Prostate gland (tissue), 2 donors: Measurements from ENCODE around the gene ATRN.

Experiments
- POLR2A ChIP-seq: fragments of 450-650 bp; IDR thresholded peaks from one replicate; pipeline ENCODE4 v1.6.1; 2016; ENCODE audit warnings: antibody characterized with exemption, mild to moderate bottlenecking
- POLR2AphosphoS5 ChIP-seq: sonication (generic); formaldehyde crosslinking; IDR thresholded peaks from one replicate; pipeline ENCODE4 v1.6.1; 2017; ENCODE audit warnings: antibody characterized with exemption
- TF ChIP-seq, protein P1 (sequence below), 4 experiments: fragments of 200-600 bp in 2 of 4; fragments of 450-650 bp in 2 of 4; sonication (generic) in 2 of 4; IDR thresholded peaks; 1 replicate in 3 of 4; 2 replicates in 1 of 4; pipeline ENCODE4 v1.5.1; 2016 to 2019; ENCODE audit warnings: antibody characterized with exemption in 4 of 4, mild to moderate bottlenecking in 2 of 4, moderate library complexity in 2 of 4

DNA sequence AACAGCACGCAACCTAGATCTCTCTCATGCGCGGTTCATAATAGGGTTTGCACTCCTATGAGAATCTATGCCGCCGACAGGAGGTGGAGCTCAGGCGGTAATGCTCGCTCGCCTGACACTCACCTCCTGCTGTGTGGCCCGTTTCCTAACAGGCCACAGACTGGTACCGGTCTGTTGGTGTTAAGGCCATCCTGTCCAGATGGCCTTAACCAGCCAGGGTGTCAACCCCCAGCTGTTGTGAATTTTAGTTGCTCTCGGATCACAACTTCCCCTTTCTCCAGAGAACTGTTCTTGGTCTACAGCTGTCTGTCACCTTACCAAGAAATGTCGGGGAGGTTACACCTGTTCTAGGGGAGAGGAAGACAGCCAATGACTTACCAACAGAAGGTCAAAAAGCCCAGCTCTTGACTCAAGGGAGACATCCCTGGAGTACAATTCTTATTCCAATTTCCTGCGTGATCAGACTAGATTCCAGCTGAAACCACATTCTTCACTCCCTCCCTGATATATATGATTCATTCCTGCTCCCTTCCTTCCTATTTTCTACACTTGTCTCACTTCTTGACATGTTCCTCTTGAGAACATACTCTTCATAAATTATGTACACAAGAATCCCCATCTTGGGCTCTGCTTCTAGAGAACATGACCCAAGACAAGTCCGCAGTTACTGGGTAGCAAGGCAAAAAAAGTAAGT lies 40.3 kb upstream of the ATRN start:
- TF ChIP-seq, protein P1, sequence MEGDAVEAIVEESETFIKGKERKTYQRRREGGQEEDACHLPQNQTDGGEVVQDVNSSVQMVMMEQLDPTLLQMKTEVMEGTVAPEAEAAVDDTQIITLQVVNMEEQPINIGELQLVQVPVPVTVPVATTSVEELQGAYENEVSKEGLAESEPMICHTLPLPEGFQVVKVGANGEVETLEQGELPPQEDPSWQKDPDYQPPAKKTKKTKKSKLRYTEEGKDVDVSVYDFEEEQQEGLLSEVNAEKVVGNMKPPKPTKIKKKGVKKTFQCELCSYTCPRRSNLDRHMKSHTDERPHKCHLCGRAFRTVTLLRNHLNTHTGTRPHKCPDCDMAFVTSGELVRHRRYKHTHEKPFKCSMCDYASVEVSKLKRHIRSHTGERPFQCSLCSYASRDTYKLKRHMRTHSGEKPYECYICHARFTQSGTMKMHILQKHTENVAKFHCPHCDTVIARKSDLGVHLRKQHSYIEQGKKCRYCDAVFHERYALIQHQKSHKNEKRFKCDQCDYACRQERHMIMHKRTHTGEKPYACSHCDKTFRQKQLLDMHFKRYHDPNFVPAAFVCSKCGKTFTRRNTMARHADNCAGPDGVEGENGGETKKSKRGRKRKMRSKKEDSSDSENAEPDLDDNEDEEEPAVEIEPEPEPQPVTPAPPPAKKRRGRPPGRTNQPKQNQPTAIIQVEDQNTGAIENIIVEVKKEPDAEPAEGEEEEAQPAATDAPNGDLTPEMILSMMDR (IDR thresholded peaks at IDR 0.05) = no peak
- TF ChIP-seq POLR2AphosphoS5 (no peak), POLR2A (no peak)
